Left forelimb (tissue), 1 donor: ENCODE results near the gene STRN.
"Not testable (repeated sequence)": the region's sequence is repeated elsewhere in the genome, so short reads cannot be mapped to it uniquely, and the experiment has no call there.

Experiments used
- DNase-seq: peaks from one replicate; pipeline ENCODE4 v3.0.0-alpha.2; 2018; ENCODE audit warnings: low spot score

Gene STRN

GRCh38 chr2:36966370-36967235 lies at the start of gene STRN:
STRN (minus strand) TSS chr2:36966536; CDS start chr2:36966463, 73 bp downstream.
- peak; percentile 99 for DNase-seq

GRCh38 chr2:37013315-37013641 lies 46.9 kb upstream of the STRN start:
- no peak for DNase-seq

GRCh38 chr2:37011130-37011529 lies 44.8 kb upstream of the STRN start:
- DNase-seq: no peak

GRCh38 chr2:37005118-37005868 lies 39.0 kb upstream of the STRN start:
- no peak for DNase-seq

- no peak for DNase-seq
Measured at GRCh38 chr2:37000988-37001556, 34.7 kb upstream of the STRN start.

- DNase-seq: no peak
Measured at GRCh38 chr2:37000318-37000717, 34.0 kb upstream of the STRN start.

GRCh38 chr2:36999416-36999815 lies 33.1 kb upstream of the STRN start:
- DNase-seq: not testable (repeated sequence)

GRCh38 chr2:36993841-36994620 lies 27.7 kb upstream of the STRN start:
- no peak for DNase-seq

GRCh38 chr2:36988008-36988407 lies 21.7 kb upstream of the STRN start:
- no peak for DNase-seq

- no peak for DNase-seq
Measured at GRCh38 chr2:36982467-36982866, 16.1 kb upstream of the STRN start.

GRCh38 chr2:36981911-36982310 lies 15.6 kb upstream of the STRN start:
- no peak for DNase-seq

GRCh38 chr2:36979007-36979406 lies 12.7 kb upstream of the STRN start:
- DNase-seq: not testable (repeated sequence)

GRCh38 chr2:36976065-36976464 lies 9.7 kb upstream of the STRN start:
- no peak for DNase-seq

- no peak for DNase-seq
Measured at GRCh38 chr2:36975306-36975705, 9.0 kb upstream of the STRN start.

- DNase-seq: no peak
Measured at GRCh38 chr2:36973320-36973719, 7.0 kb upstream of the STRN start.

- DNase-seq: no peak
Measured at GRCh38 chr2:36971990-36972389, 5.7 kb upstream of the STRN start.

- DNase-seq: no peak
Measured at GRCh38 chr2:36967236-36967876, 1.0 kb upstream of the STRN start.

- no peak for DNase-seq
Measured at GRCh38 chr2:36965751-36966369, 476 bp downstream of the STRN start.

GRCh38 chr2:36965206-36965605 lies 1.1 kb downstream of the STRN start:
- DNase-seq: no peak

GRCh38 chr2:36964496-36965058 lies 1.8 kb downstream of the STRN start:
- no peak for DNase-seq

GRCh38 chr2:36963734-36964133 lies 2.6 kb downstream of the STRN start:
- DNase-seq: no peak
